Rectal smooth muscle tissue (tissue), 1 donor: Measurements from ENCODE around the gene ARHGAP10.
A peak's percentile ranks its signal among the peaks of the same experiment; 100 is the strongest.

Experiments
- H3K27ac ChIP-seq: one replicate; pipeline ENCODE4 v1.7.0; 2013; ENCODE audit warnings: low read depth, low read length, inconsistent platforms
- H3K27me3 ChIP-seq: one replicate; pipeline ENCODE4 v1.7.0; 2013; ENCODE audit warnings: low read length; ENCODE audit not compliant: control insufficient read depth, insufficient read depth
- H3K36me3 ChIP-seq: one replicate; pipeline ENCODE4 v1.7.0; 2013; ENCODE audit warnings: low read length; ENCODE audit not compliant: control insufficient read depth, insufficient read depth
- H3K4me1 ChIP-seq: one replicate; pipeline ENCODE4 v1.7.0; 2013; ENCODE audit warnings: low read length; ENCODE audit not compliant: control insufficient read depth, insufficient read depth
- H3K4me3 ChIP-seq: one replicate; pipeline ENCODE4 v1.7.0; 2013; ENCODE audit warnings: low read length
- H3K9ac ChIP-seq: one replicate; pipeline ENCODE4 v1.7.0; 2013; ENCODE audit warnings: low read length

Gene ARHGAP10

GRCh38 chr4:147709999-147710398 is 21.9 kb upstream of the ARHGAP10 start:
- H3K27me3 ChIP-seq = no peaks in the 10 kb centered on the region

GRCh38 chr4:147714575-147715401 is 17.1 kb upstream of the ARHGAP10 start:
- Histone ChIP-seq H3K4me3 (no peak overlapping the region), H3K4me1 (no peaks in the 10 kb centered on the region), H3K27ac (no peak overlapping the region)

More at GRCh38 chr4:147709999-147710398, 21.9 kb upstream of the ARHGAP10 start:
- no peak overlapping the region for H3K27ac ChIP-seq
- no peak overlapping the region for H3K4me3 ChIP-seq
- no peak overlapping the region for H3K9ac ChIP-seq
- H3K36me3 ChIP-seq = no peaks in the 10 kb centered on the region
- no peaks in the 10 kb centered on the region for H3K4me1 ChIP-seq

GRCh38 chr4:147717878-147718277 is 14.0 kb upstream of the ARHGAP10 start:
- no peak overlapping the region for H3K27ac ChIP-seq
- no peaks in the 10 kb centered on the region for H3K36me3 ChIP-seq
- H3K4me1 ChIP-seq = no peaks in the 10 kb centered on the region
- no peak overlapping the region for H3K4me3 ChIP-seq
- H3K27me3 ChIP-seq = no peaks in the 10 kb centered on the region
- no peak overlapping the region for H3K9ac ChIP-seq

More at GRCh38 chr4:147714575-147715401, 17.1 kb upstream of the ARHGAP10 start:
- Histone ChIP-seq H3K36me3 (no peaks in the 10 kb centered on the region), H3K9ac (no peak overlapping the region), H3K27me3 (no peaks in the 10 kb centered on the region)

GRCh38 chr4:147723326-147723725 is 8.6 kb upstream of the ARHGAP10 start:
- no peaks in the 10 kb centered on the region for H3K36me3 ChIP-seq
- H3K27ac ChIP-seq = no peak overlapping the region
- peaks cover 3% of the 10 kb centered on the region for H3K4me1 ChIP-seq
- no peak overlapping the region for H3K4me3 ChIP-seq
- H3K9ac ChIP-seq = no peak overlapping the region
- no peaks in the 10 kb centered on the region for H3K27me3 ChIP-seq

- Histone ChIP-seq H3K9ac (no peak overlapping the region), H3K4me1 (peaks cover 3% of the 10 kb centered on the region), H3K27me3 (no peaks in the 10 kb centered on the region), H3K4me3 (no peak overlapping the region), H3K27ac (no peak overlapping the region), H3K36me3 (no peaks in the 10 kb centered on the region)
These were observed 7.3 kb upstream of the ARHGAP10 start for GRCh38 chr4:147724468-147725201.

GRCh38 chr4:147725673-147726072 is 6.2 kb upstream of the ARHGAP10 start:
- peaks cover 3% of the 10 kb centered on the region for H3K4me1 ChIP-seq
- no peak overlapping the region for H3K4me3 ChIP-seq
- no peaks in the 10 kb centered on the region for H3K27me3 ChIP-seq
- no peaks in the 10 kb centered on the region for H3K36me3 ChIP-seq
- H3K9ac ChIP-seq = no peak overlapping the region
- H3K27ac ChIP-seq = no peak overlapping the region

GRCh38 chr4:147727476-147728028 is 4.3 kb upstream of the ARHGAP10 start:
- Histone ChIP-seq H3K36me3 (no peaks in the 10 kb centered on the region), H3K4me1 (peaks cover 5% of the 10 kb centered on the region), H3K4me3 (no peak overlapping the region), H3K27me3 (no peaks in the 10 kb centered on the region), H3K27ac (no peak overlapping the region), H3K9ac (no peak overlapping the region)

- Histone ChIP-seq H3K4me3 (no peak overlapping the region), H3K36me3 (no peaks in the 10 kb centered on the region), H3K27ac (no peak overlapping the region), H3K9ac (no peak overlapping the region), H3K27me3 (no peaks in the 10 kb centered on the region), H3K4me1 (peaks cover 8% of the 10 kb centered on the region)
These were observed 1.6 kb upstream of the ARHGAP10 start for GRCh38 chr4:147730333-147730732.

GRCh38 chr4:147732518-147733235 is 789 bp downstream of the ARHGAP10 start:
- Histone ChIP-seq H3K27ac (peak overlapping the region; percentile 97), H3K4me3 (peak overlapping the region; percentile 98), H3K9ac (peak overlapping the region; percentile 80), H3K4me1 (peaks cover 20% of the 10 kb centered on the region), H3K27me3 (no peaks in the 10 kb centered on the region), H3K36me3 (no peaks in the 10 kb centered on the region)

GRCh38 chr4:147733716-147734344 is 1.9 kb downstream of the ARHGAP10 start:
- Histone ChIP-seq H3K27ac (peak overlapping the region; percentile 97), H3K27me3 (no peaks in the 10 kb centered on the region), H3K36me3 (no peaks in the 10 kb centered on the region), H3K9ac (no peak overlapping the region), H3K4me3 (peak overlapping the region; percentile 98), H3K4me1 (peaks cover 20% of the 10 kb centered on the region)

GRCh38 chr4:147734496-147734895 is 2.6 kb downstream of the ARHGAP10 start:
- Histone ChIP-seq H3K4me3 (peak overlapping the region; percentile 5), H3K27ac (peak overlapping the region; percentile 97), H3K4me1 (peaks cover 20% of the 10 kb centered on the region), H3K27me3 (no peaks in the 10 kb centered on the region), H3K36me3 (no peaks in the 10 kb centered on the region), H3K9ac (no peak overlapping the region)
